Testis (tissue), 3 donors: Measurements from ENCODE around the gene PDE6D. TPM values are rescaled to one million over a fixed set of nuclear protein-coding genes. Genes with fewer than 3 reads are reported as not detected.

Experiments used
- DNase-seq: peaks from one replicate; pipeline ENCODE4 v3.0.0-alpha.2; 2019
- H3K27ac ChIP-seq, 2 donors: fragments of 200-600 bp; sonication (generic); one replicate each; pipeline ENCODE4 v1.5.1; 2019
- H3K27me3 ChIP-seq: fragments of 200-600 bp; sonication (generic); one replicate; pipeline ENCODE4 v1.5.1; 2019
- H3K36me3 ChIP-seq: fragments of 200-600 bp; sonication (generic); one replicate; pipeline ENCODE4 v1.5.1; 2017; ENCODE audit warnings: low read depth; ENCODE audit errors: missing control alignments
- H3K4me1 ChIP-seq: fragments of 200-600 bp; sonication (generic); one replicate; pipeline ENCODE4 v1.5.1; 2019
- H3K4me3 ChIP-seq, 2 donors: fragments of 200-600 bp; sonication (generic); one replicate each; pipeline ENCODE4 v1.5.1; 2017 to 2019
- H3K9me3 ChIP-seq: fragments of 200-600 bp; sonication (generic); one replicate; pipeline ENCODE4 v1.5.1; 2017
- CTCF ChIP-seq, 3 experiments: fragments of 450-650 bp in 2 of 3; fragments of 200-600 bp in 1 of 3; sonication (generic) in 1 of 3; IDR thresholded peaks; one replicate each; pipeline ENCODE4 v1.5.1; 2016 to 2019; ENCODE audit warnings: antibody characterized with exemption in 3 of 3, mild to moderate bottlenecking in 2 of 3, moderate library complexity in 1 of 3
- POLR2A ChIP-seq: fragments of 450-650 bp; IDR thresholded peaks from one replicate; pipeline ENCODE4 v1.6.1; 2017; ENCODE audit warnings: antibody characterized with exemption, mild to moderate bottlenecking, moderate library complexity
- WGBS, 2 donors: methylation state at CpG; one replicate each; pipeline ENCODE4 v1.1.5; 2018; 5-methylcytosine and 5-hydroxymethylcytosine counted together
- intact Hi-C: fragments of 100-400 bp; cut with DNase I; formaldehyde crosslinking; loops from one replicate; pipeline ENCODE4 v1.15.1; 2023; ENCODE audit warnings: low total_unique reads
- polyA plus RNA-seq: library from polyadenylated mRNA; stranded (reverse); fragments of 350-450 nt; fragmentation: Illumina TruSeq; extraction: RNeasy Lipid Tissue Mini Kit (QIAGEN cat#74804); gene quantifications from one replicate; pipeline ENCODE4 v1.2.3, GENCODE V29; 2014; ENCODE audit warnings: low read depth, low replicate concordance; ENCODE audit not compliant: insufficient read depth
- total RNA-seq, 2 donors: library from RNA; depleted of rRNA; stranded (reverse); fragments of >200 nt; gene quantifications; one replicate each; pipeline ENCODE4 v1.2.3, GENCODE V29; 2016

Gene PDE6D
- total and polyA plus RNA-seq, 3 donors from 2014 or later = 39.9 to 102 (median 66.5) TPM

DNA sequence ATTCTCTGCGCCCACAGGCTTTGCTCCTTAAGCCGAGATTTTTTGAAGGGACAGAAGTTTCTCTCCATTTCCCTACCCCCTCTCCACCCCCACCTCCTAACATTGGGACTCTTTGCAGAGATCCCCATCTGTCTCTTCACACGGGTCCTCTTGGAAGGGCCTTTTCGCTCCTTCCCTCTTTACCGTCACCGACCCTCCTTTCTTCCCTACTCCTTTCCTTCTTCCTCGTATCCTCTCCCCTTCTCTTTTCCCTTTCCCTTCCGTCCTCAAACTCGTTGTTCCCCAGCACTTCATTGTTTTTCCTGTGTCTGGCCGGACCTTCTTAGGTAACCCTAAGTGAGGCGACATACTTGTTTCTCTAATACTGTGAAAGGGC is 5.8 kb upstream of the PDE6D start:
- peak overlapping the region; percentile 90 to 94 for H3K4me3 ChIP-seq
- intact Hi-C loops = no loop called here
- H3K4me1 ChIP-seq = peaks cover 12% of the 10 kb centered on the region
- no peak for TF ChIP-seq POLR2A
- no peak for TF ChIP-seq CTCF (IDR thresholded peaks at IDR 0.05)
- no peaks in the 10 kb centered on the region for H3K27me3 ChIP-seq
- no peaks in the 10 kb centered on the region for H3K36me3 ChIP-seq
- WGBS, 2 donors = 7 to 11% methylated on average over 11 of the region's 11 CpGs
- DNase-seq = no peak
- H3K27ac ChIP-seq = peak overlapping the region; percentile 16 to 66
- H3K9me3 ChIP-seq = no peaks in the 10 kb centered on the region

DNA sequence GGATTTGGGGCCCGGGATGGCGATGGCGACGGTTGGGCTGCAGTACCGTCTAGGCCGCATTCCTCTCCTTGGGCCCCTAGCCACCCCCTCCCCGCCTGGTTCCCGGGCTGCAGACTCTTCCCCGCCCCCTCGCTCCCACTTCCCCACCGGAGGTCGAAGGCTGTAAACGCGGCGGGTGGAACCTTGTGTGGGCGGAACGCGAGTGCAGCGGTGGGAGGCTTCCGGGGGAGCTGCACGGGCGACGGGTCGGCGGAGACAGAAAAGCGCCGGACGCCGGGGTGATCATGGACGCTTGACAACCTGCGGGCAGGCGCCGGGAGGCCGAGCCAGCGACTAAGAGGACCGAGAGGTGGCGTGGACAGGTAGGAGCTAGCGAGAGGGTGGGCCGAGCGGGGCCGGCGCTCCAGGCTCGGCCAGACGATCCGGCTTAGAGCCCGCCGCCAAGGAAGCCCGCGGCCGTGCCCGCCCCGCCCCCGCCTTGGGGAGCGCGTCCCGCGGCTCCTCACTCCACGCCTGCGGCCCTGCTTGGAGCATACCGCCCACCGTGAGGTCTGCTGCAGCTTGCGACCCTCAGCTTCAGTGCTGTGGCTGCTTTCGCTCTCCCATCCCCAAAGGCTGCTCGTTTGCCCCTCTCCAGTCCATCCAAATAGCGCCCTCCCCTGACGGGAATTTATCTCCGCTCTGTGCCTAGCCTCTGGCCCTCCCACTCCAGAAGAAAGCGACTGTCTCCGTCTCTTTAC is 5.3 kb upstream of the PDE6D start, which contains the start of gene COPS7B:
Gene COPS7B (plus strand): TSS at position 269 of the 740 bp plus-strand sequence. CDS start 2,126 bp downstream, outside the sequence.
- Histone ChIP-seq H3K27me3 (no peaks in the 10 kb centered on the region), H3K9me3 (no peaks in the 10 kb centered on the region), H3K4me3 (peak within 1 kb of the TSS; percentile 90 to 94), H3K4me1 (peaks cover 12% of the 10 kb centered on the region), H3K27ac (peak within 1 kb of the TSS; percentile 16 to 66), H3K36me3 (no peaks in the 10 kb centered on the region)
- no peak for TF ChIP-seq POLR2A
- peak in 2 of 3 experiments; percentile 18 to 31 for TF ChIP-seq CTCF (IDR thresholded peaks at IDR 0.05)
- WGBS, 2 donors = 1 to 3% methylated on average over 18 to 63 of the region's 69 CpGs
- intact Hi-C loops = no loop called here
- peak; percentile 85 for DNase-seq

DNA sequence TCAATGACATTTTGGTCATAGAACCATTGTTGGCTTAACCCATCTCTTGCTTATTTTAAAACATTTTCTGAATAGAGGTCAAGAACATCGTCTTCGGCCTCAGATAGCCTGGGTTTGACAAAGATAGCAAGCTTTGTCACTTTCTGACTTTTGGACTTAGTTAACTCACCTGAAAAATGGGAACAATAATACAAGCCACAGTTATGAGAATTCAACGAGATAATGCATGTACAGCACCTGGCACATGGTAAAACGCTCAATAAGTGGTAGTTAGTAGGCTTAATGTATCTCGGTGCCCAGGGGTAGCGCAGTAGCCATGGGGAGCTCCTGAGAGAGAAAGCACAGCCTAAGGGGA is 4.7 kb upstream of the PDE6D start:
- Histone ChIP-seq H3K27me3 (no peaks in the 10 kb centered on the region), H3K9me3 (no peaks in the 10 kb centered on the region), H3K4me1 (peaks cover 12% of the 10 kb centered on the region), H3K27ac (peak overlapping the region; percentile 16 to 66), H3K36me3 (no peaks in the 10 kb centered on the region), H3K4me3 (peak overlapping the region; percentile 90 to 94)
- intact Hi-C loops = no loop called here
- TF ChIP-seq POLR2A = no peak
- TF ChIP-seq CTCF (IDR thresholded peaks at IDR 0.05) = no peak
- WGBS, 2 donors = 27 to 34% methylated on average over 6 of the region's 6 CpGs
- no peak for DNase-seq

DNA sequence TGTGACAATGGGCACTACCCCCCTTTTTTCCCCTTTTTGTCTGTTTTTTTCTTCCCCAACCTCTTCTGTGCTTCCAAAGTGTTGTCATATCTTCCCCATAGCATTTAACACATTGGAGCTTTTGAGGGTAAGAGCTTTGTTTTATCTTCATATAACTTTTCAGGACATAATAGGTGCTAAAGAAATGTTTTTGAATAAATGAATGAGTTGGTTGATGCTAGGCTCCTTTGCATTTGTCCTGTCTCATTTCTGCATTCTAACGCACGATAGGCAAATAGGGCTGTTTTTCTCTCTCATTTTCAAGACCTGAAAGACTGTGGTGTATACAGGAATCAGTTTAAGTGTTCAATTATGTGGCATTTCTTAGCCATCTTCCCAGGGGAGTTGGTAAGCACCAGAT is 4.3 kb upstream of the PDE6D start:
- peaks cover 14% of the 10 kb centered on the region for H3K4me1 ChIP-seq
- H3K9me3 ChIP-seq = no peaks in the 10 kb centered on the region
- no peak overlapping the region for H3K4me3 ChIP-seq
- TF ChIP-seq CTCF (IDR thresholded peaks at IDR 0.05) (no peak), POLR2A (no peak)
- H3K27me3 ChIP-seq = no peaks in the 10 kb centered on the region
- intact Hi-C loops = no loop called here
- no peaks in the 10 kb centered on the region for H3K36me3 ChIP-seq
- DNase-seq = no peak
- peak overlapping the region in 1 of 2 donors; percentile 16 for H3K27ac ChIP-seq
- 61 to 70% methylated on average over 2 of the region's 2 CpGs for WGBS, 2 donors
